Activated CD4-positive, alpha-beta T cell treated with anti-CD3 and anti-CD28 coated beads, Interleukin-2, amount 50 U/mL, for 1 hour (primary cell): ENCODE data around the gene FCHSD2.

Experiments
- DNase-seq: peaks from one replicate; pipeline ENCODE4 v3.0.0-alpha.2; 2020

FCHSD2 gene

GRCh38 chr11:72962084-72962483 lies 180.0 kb downstream of the FCHSD2 start:
- no peak for DNase-seq

- DNase-seq = no peak
Measured at GRCh38 chr11:72959998-72960731, 182.0 kb downstream of the FCHSD2 start.

- DNase-seq = no peak
Measured at GRCh38 chr11:72958791-72959190, 183.3 kb downstream of the FCHSD2 start.

- no peak for DNase-seq
Measured at GRCh38 chr11:72955466-72955865, 186.7 kb downstream of the FCHSD2 start.

GRCh38 chr11:72954860-72955259 lies 187.3 kb downstream of the FCHSD2 start:
- no peak for DNase-seq

GRCh38 chr11:72953637-72954036 lies 188.5 kb downstream of the FCHSD2 start:
- no peak for DNase-seq

GRCh38 chr11:72951888-72952287 lies 190.2 kb downstream of the FCHSD2 start:
- no peak for DNase-seq

GRCh38 chr11:72951193-72951592 lies 190.9 kb downstream of the FCHSD2 start:
- DNase-seq = no peak

- no peak for DNase-seq
Measured at GRCh38 chr11:72950685-72951084, 191.4 kb downstream of the FCHSD2 start.

GRCh38 chr11:72947229-72947628 lies 194.9 kb downstream of the FCHSD2 start:
- DNase-seq = no peak

- no peak for DNase-seq
Measured at GRCh38 chr11:72943664-72944063, 198.5 kb downstream of the FCHSD2 start.

GRCh38 chr11:72940417-72940816 lies 201.7 kb downstream of the FCHSD2 start:
- no peak for DNase-seq

- DNase-seq = no peak
Measured at GRCh38 chr11:72939031-72939430, 203.1 kb downstream of the FCHSD2 start.

GRCh38 chr11:72937439-72937838 lies 204.7 kb downstream of the FCHSD2 start:
- no peak for DNase-seq

GRCh38 chr11:72935700-72936099 lies 206.4 kb downstream of the FCHSD2 start:
- DNase-seq = no peak

- DNase-seq = no peak
Measured at GRCh38 chr11:72932132-72932570, 210.0 kb downstream of the FCHSD2 start.

- no peak for DNase-seq
Measured at GRCh38 chr11:72930008-72930407, 212.1 kb downstream of the FCHSD2 start.

- DNase-seq = no peak
Measured at GRCh38 chr11:72929256-72929655, 212.9 kb downstream of the FCHSD2 start.

GRCh38 chr11:72927380-72927779 lies 214.7 kb downstream of the FCHSD2 start:
- DNase-seq = no peak

- no peak for DNase-seq
Measured at GRCh38 chr11:72926076-72926475, 216.0 kb downstream of the FCHSD2 start.

- DNase-seq = no peak
Measured at GRCh38 chr11:72925656-72926055, 216.5 kb downstream of the FCHSD2 start.

GRCh38 chr11:72924568-72925190 lies 217.4 kb downstream of the FCHSD2 start:
- no peak for DNase-seq

- DNase-seq = no peak
Measured at GRCh38 chr11:72921028-72921716, 220.9 kb downstream of the FCHSD2 start.

GRCh38 chr11:72920001-72920400 lies 222.1 kb downstream of the FCHSD2 start:
- DNase-seq = no peak
